Neural cell (in vitro differentiated cells): ENCODE measurements around the gene FGF14. TPM values are rescaled to one million over a fixed set of nuclear protein-coding genes. Genes with fewer than 3 reads are reported as not detected.

Experiments used
- H2AFZ ChIP-seq: fragments of 200-600, 300-800 bp; sonication (generic), shearing (Covaris generic); 2 replicates; pipeline ENCODE4 v1.6.0; 2014; ENCODE audit warnings: low read depth, mild to moderate bottlenecking, antibody characterized with exemption, low read length, moderate library complexity
- H3F3A ChIP-seq: fragments of 200-600 bp; shearing (Covaris generic); 2 replicates; pipeline ENCODE4 v1.6.1; 2016; ENCODE audit warnings: mild to moderate bottlenecking, moderate library complexity, mixed read lengths, antibody characterized with exemption, low read length; ENCODE audit not compliant: insufficient read depth, poor library complexity, severe bottlenecking
- H3K27ac ChIP-seq: fragments of 200-600, 300-800 bp; sonication (generic), shearing (Covaris generic); 2 replicates; pipeline ENCODE4 v1.5.1; 2014; ENCODE audit warnings: mild to moderate bottlenecking, low read length, moderate library complexity
- H3K27me3 ChIP-seq: fragments of 300-800, 200-600 bp; sonication (generic), shearing (Covaris generic); 2 replicates; pipeline ENCODE4 v1.6.0; 2014; ENCODE audit warnings: mild to moderate bottlenecking, low read depth, low read length, moderate library complexity; ENCODE audit not compliant: insufficient read depth
- H3K36me3 ChIP-seq: fragments of 300-800, 200-600 bp; sonication (generic), shearing (Covaris generic); 2 replicates; pipeline ENCODE4 v1.5.1; 2014; ENCODE audit warnings: mild to moderate bottlenecking, antibody characterized with exemption, low read length, moderate library complexity; ENCODE audit not compliant: insufficient read depth
- H3K4me2 ChIP-seq: fragments of 300-800, 200-600 bp; sonication (generic), shearing (Covaris generic); 2 replicates; pipeline ENCODE4 v1.6.0; 2014; ENCODE audit warnings: mild to moderate bottlenecking, low read length
- H3K4me3 ChIP-seq: fragments of 300-800, 200-600 bp; sonication (generic), shearing (Covaris generic); 2 replicates; pipeline ENCODE4 v1.5.1; 2014; ENCODE audit warnings: mild to moderate bottlenecking, low read length, moderate library complexity
- H3K79me2 ChIP-seq: fragments of 200-600 bp; shearing (Covaris generic); replicated peaks from 2 replicates; pipeline ENCODE4 v1.6.0; 2014; ENCODE audit warnings: mild to moderate bottlenecking, low read length, moderate library complexity; ENCODE audit not compliant: insufficient read depth
- H3K9ac ChIP-seq: fragments of 300-800, 200-600 bp; sonication (generic), shearing (Covaris generic); 2 replicates; pipeline ENCODE4 v1.6.1; 2016; ENCODE audit warnings: mild to moderate bottlenecking, low read length, mixed read lengths
- H3K9me2 ChIP-seq: fragments of 200-600 bp; shearing (Covaris generic); 2 replicates; pipeline ENCODE4 v1.6.1; 2016; ENCODE audit warnings: mild to moderate bottlenecking, low read length, mixed read lengths; ENCODE audit not compliant: insufficient read depth
- H3K9me3 ChIP-seq: fragments of 200-600, 300-800 bp; sonication (generic), shearing (Covaris generic); 2 replicates; pipeline ENCODE4 v1.6.1; 2016; ENCODE audit warnings: mild to moderate bottlenecking, mixed run types, low read length, moderate library complexity, mixed read lengths
- H4K20me1 ChIP-seq: fragments of 200-600 bp; shearing (Covaris generic); 2 replicates; pipeline ENCODE4 v1.6.1; 2016; ENCODE audit warnings: mild to moderate bottlenecking, mixed run types; ENCODE audit not compliant: insufficient read depth
- EP300 ChIP-seq: fragments of 450-650 bp; conservative IDR thresholded peaks from 2 replicates; pipeline ENCODE4 v1.6.1; 2014; ENCODE audit warnings: antibody characterized with exemption, mild to moderate bottlenecking, moderate library complexity; ENCODE audit not compliant: poor library complexity, severe bottlenecking
- EZH2 ChIP-seq: fragments of 200-600, 300-800 bp; shearing (Covaris generic), sonication (generic); IDR thresholded peaks from 2 replicates; pipeline ENCODE4 v1.6.1; 2014; ENCODE audit warnings: antibody characterized with exemption, low read length, borderline replicate concordance, mild to moderate bottlenecking; ENCODE audit not compliant: insufficient read depth, poor library complexity, severe bottlenecking
- MXI1 ChIP-seq: fragments of 450-650 bp; conservative IDR thresholded peaks from 2 replicates; pipeline ENCODE4 v1.6.1; 2014; ENCODE audit warnings: antibody characterized with exemption, mild to moderate bottlenecking; ENCODE audit not compliant: poor library complexity, severe bottlenecking
- POLR2AphosphoS5 ChIP-seq: IDR thresholded peaks from 2 replicates; pipeline ENCODE4 v1.6.1; 2012
- RAD21 ChIP-seq: fragments of 450-650 bp; conservative IDR thresholded peaks from 2 replicates; pipeline ENCODE4 v1.6.1; 2014; ENCODE audit warnings: antibody characterized with exemption, mild to moderate bottlenecking, moderate library complexity
- SMC3 ChIP-seq: fragments of 450-650 bp; conservative IDR thresholded peaks from 2 replicates; pipeline ENCODE4 v1.6.1; 2014; ENCODE audit warnings: antibody characterized with exemption, mild to moderate bottlenecking, moderate library complexity; ENCODE audit not compliant: poor library complexity
- TAF1 ChIP-seq: IDR thresholded peaks from 2 replicates; pipeline ENCODE4 v1.6.1; 2012; ENCODE audit warnings: low read depth
- polyA plus RNA-seq: library from polyadenylated mRNA; depleted of rRNA; stranded (reverse); fragments of >200 nt; gene quantifications from 2 replicates; pipeline ENCODE4 v1.2.3, GENCODE V29; 2014
- TF ChIP-seq, protein P1 (sequence below): IDR thresholded peaks from 2 replicates; pipeline ENCODE4 v1.6.1; 2012; ENCODE audit warnings: borderline replicate concordance
- TF ChIP-seq, protein P2 (sequence below): fragments of 450-650 bp; IDR thresholded peaks from 2 replicates; pipeline ENCODE4 v1.5.1; 2014; ENCODE audit warnings: antibody characterized with exemption, mild to moderate bottlenecking, moderate library complexity; ENCODE audit not compliant: poor library complexity, severe bottlenecking

The FGF14 gene
- polyA plus RNA-seq, 1 donor from 2014 or later = 36.4 TPM

DNA sequence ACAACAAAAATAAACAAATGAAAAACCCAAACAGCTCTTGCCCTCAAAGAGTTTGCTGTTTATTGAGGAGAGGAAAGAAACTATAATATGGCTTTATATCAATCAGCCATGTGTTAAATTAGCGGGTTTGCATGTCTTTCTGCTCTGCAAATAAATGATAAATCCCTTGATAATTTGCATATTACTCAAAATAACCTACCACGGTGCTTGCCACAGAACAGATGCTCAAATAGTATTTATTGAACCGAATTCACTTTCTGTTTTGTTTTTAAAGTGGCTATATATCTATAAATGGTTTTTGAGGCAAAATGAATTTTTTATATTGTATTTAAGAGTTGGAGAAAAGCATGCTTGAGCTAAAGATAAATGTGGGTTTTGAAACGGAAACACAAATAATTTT is 521.3 kb downstream of the FGF14 start:
- Histone ChIP-seq H3K27me3 (no peaks in the 10 kb centered on the region), H3K36me3 (no peaks in the 10 kb centered on the region), H3F3A (no peaks in the 10 kb centered on the region), H3K9ac (no peak overlapping the region), H4K20me1 (no peaks in the 10 kb centered on the region), H3K9me3 (no peaks in the 10 kb centered on the region), H3K9me2 (no peaks in the 10 kb centered on the region), H3K4me2 (no peak overlapping the region), H2AFZ (no peak overlapping the region), H3K4me3 (no peak overlapping the region), H3K79me2 (no peaks in the 10 kb centered on the region), H3K27ac (no peak overlapping the region)
- TF ChIP-seq RAD21 (no peak), POLR2AphosphoS5 (no peak), SMC3 (no peak), EP300 (no peak), TAF1 (no peak), EZH2 (no peak), MXI1 (no peak)
- TF ChIP-seq, protein P1, sequence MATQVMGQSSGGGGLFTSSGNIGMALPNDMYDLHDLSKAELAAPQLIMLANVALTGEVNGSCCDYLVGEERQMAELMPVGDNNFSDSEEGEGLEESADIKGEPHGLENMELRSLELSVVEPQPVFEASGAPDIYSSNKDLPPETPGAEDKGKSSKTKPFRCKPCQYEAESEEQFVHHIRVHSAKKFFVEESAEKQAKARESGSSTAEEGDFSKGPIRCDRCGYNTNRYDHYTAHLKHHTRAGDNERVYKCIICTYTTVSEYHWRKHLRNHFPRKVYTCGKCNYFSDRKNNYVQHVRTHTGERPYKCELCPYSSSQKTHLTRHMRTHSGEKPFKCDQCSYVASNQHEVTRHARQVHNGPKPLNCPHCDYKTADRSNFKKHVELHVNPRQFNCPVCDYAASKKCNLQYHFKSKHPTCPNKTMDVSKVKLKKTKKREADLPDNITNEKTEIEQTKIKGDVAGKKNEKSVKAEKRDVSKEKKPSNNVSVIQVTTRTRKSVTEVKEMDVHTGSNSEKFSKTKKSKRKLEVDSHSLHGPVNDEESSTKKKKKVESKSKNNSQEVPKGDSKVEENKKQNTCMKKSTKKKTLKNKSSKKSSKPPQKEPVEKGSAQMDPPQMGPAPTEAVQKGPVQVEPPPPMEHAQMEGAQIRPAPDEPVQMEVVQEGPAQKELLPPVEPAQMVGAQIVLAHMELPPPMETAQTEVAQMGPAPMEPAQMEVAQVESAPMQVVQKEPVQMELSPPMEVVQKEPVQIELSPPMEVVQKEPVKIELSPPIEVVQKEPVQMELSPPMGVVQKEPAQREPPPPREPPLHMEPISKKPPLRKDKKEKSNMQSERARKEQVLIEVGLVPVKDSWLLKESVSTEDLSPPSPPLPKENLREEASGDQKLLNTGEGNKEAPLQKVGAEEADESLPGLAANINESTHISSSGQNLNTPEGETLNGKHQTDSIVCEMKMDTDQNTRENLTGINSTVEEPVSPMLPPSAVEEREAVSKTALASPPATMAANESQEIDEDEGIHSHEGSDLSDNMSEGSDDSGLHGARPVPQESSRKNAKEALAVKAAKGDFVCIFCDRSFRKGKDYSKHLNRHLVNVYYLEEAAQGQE = no peak
- TF ChIP-seq, protein P2, sequence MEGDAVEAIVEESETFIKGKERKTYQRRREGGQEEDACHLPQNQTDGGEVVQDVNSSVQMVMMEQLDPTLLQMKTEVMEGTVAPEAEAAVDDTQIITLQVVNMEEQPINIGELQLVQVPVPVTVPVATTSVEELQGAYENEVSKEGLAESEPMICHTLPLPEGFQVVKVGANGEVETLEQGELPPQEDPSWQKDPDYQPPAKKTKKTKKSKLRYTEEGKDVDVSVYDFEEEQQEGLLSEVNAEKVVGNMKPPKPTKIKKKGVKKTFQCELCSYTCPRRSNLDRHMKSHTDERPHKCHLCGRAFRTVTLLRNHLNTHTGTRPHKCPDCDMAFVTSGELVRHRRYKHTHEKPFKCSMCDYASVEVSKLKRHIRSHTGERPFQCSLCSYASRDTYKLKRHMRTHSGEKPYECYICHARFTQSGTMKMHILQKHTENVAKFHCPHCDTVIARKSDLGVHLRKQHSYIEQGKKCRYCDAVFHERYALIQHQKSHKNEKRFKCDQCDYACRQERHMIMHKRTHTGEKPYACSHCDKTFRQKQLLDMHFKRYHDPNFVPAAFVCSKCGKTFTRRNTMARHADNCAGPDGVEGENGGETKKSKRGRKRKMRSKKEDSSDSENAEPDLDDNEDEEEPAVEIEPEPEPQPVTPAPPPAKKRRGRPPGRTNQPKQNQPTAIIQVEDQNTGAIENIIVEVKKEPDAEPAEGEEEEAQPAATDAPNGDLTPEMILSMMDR = no peak

DNA sequence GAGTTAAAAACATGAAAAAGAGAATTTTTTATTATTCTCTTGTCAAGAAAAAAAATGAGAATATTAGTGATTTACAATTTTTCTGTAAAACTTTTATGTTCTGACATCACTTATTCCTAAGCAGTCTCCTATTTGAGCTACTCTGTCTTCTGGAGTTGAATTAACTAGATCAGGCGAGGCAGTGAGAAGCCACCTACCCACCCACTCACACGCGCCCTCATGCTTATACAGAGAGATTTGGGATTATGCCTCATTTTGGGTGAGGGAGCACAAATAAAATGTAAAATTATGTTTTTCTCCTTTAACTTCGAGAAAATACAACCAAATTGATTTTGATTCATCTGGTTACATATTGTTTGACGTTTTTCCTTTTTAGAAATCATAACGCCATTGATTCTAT is 524.9 kb downstream of the FGF14 start:
- no peak overlapping the region for H2AFZ ChIP-seq
- H3F3A ChIP-seq = no peaks in the 10 kb centered on the region
- no peaks in the 10 kb centered on the region for H3K9me3 ChIP-seq
- no peaks in the 10 kb centered on the region for H3K79me2 ChIP-seq
- H3K9ac ChIP-seq = no peak overlapping the region
- TF ChIP-seq SMC3 (no peak), EP300 (no peak), MXI1 (no peak), EZH2 (no peak), RAD21 (no peak), POLR2AphosphoS5 (no peak), TAF1 (no peak)
- TF ChIP-seq, protein P1 = no peak
- TF ChIP-seq, protein P2 = no peak
- H3K36me3 ChIP-seq = no peaks in the 10 kb centered on the region
- no peak overlapping the region for H3K4me2 ChIP-seq
- H3K4me3 ChIP-seq = no peak overlapping the region
- H3K27me3 ChIP-seq = no peaks in the 10 kb centered on the region
- H4K20me1 ChIP-seq = no peaks in the 10 kb centered on the region
- no peaks in the 10 kb centered on the region for H3K9me2 ChIP-seq
- H3K27ac ChIP-seq = no peak overlapping the region
